ENCODE measurements around the gene MARCHF10. TPM values are rescaled to one million over a fixed set of nuclear protein-coding genes. Genes with fewer than 3 reads are reported as not detected.

Gene MARCHF10
- total RNA-seq, 2 donors from 2014 or later: under 0.01 TPM; not detected in 1

- intact Hi-C loops (cut with DNase I): no loop called here
- TF ChIP-seq CTCF (IDR thresholded peaks at IDR 0.05) (no peak), POLR2A (IDR thresholded peaks at IDR 0.05) (no peak)
- 64 to 73% methylated on average over 3 to 4 of the region's 4 CpGs for WGBS, 2 donors
- Histone ChIP-seq H3K27ac (no peak overlapping the region), H3K4me1 (no peaks in the 10 kb centered on the region), H3K36me3 (replicated peaks in 1 of 2; ENCODE audit: insufficient read depth in 1 of 2, low read depth in 2 of 2) (no peaks in the 10 kb centered on the region), H3K4me3 (no peak overlapping the region), H3K9me3 (no peaks in the 10 kb centered on the region), H3K27me3 (no peaks in the 10 kb centered on the region)
- DNase-seq: no peak
- no peak for ATAC-seq
These were observed 50.6 kb downstream of the MARCHF10 start for GRCh38 chr17:62757500-62757951.

- Histone ChIP-seq H3K4me1 (no peaks in the 10 kb centered on the region), H3K36me3 (replicated peaks in 1 of 2; ENCODE audit: insufficient read depth in 1 of 2, low read depth in 2 of 2) (no peaks in the 10 kb centered on the region), H3K4me3 (no peak overlapping the region), H3K27me3 (no peaks in the 10 kb centered on the region), H3K27ac (no peak overlapping the region), H3K9me3 (no peaks in the 10 kb centered on the region)
- TF ChIP-seq CTCF (IDR thresholded peaks at IDR 0.05): no peak
- no peak for DNase-seq
- intact Hi-C loops (cut with DNase I): no loop called here
- ATAC-seq: no peak
- WGBS, 2 donors: 98% methylated on average over 4 of the region's 4 CpGs
These were observed 51.9 kb downstream of the MARCHF10 start for GRCh38 chr17:62756198-62756597.

GRCh38 chr17:62755141-62755851 lies 52.8 kb downstream of the MARCHF10 start:
- ATAC-seq (no peak), DNase-seq (no peak)
- H3K27ac ChIP-seq: no peak overlapping the region
- TF ChIP-seq CTCF (IDR thresholded peaks at IDR 0.05) (no peak), POLR2A (IDR thresholded peaks at IDR 0.05) (no peak)
- no peaks in the 10 kb centered on the region for H3K9me3 ChIP-seq
- H3K36me3 ChIP-seq (replicated peaks in 1 of 2; ENCODE audit: insufficient read depth in 1 of 2, low read depth in 2 of 2): no peaks in the 10 kb centered on the region
- intact Hi-C loops (cut with DNase I): no loop called here
- 59 to 67% methylated on average over 8 to 10 of the region's 10 CpGs for WGBS, 2 donors
- no peak overlapping the region for H3K4me3 ChIP-seq
- no peaks in the 10 kb centered on the region for H3K4me1 ChIP-seq
- no peaks in the 10 kb centered on the region for H3K27me3 ChIP-seq

GRCh38 chr17:62754631-62755030 lies 53.5 kb downstream of the MARCHF10 start:
- H3K4me1 ChIP-seq: no peaks in the 10 kb centered on the region
- no peak for DNase-seq
- TF ChIP-seq POLR2A (IDR thresholded peaks at IDR 0.05) (no peak), CTCF (IDR thresholded peaks at IDR 0.05) (no peak)
- intact Hi-C loops (cut with DNase I): no loop called here
- ATAC-seq: no peak
- no peaks in the 10 kb centered on the region for H3K36me3 ChIP-seq (replicated peaks in 1 of 2; ENCODE audit: insufficient read depth in 1 of 2, low read depth in 2 of 2)
- H3K27me3 ChIP-seq: no peaks in the 10 kb centered on the region
- no peak overlapping the region for H3K27ac ChIP-seq
- H3K4me3 ChIP-seq: no peak overlapping the region
- H3K9me3 ChIP-seq: no peaks in the 10 kb centered on the region
- 75 to 81% methylated on average over 4 of the region's 4 CpGs for WGBS, 2 donors

GRCh38 chr17:62753562-62753961 lies 54.6 kb downstream of the MARCHF10 start:
- Histone ChIP-seq H3K36me3 (replicated peaks in 1 of 2; ENCODE audit: insufficient read depth in 1 of 2, low read depth in 2 of 2) (no peaks in the 10 kb centered on the region), H3K27ac (no peak overlapping the region)
- intact Hi-C loops (cut with DNase I): no loop called here

More at GRCh38 chr17:62753562-62753961, 54.6 kb downstream of the MARCHF10 start:
- Histone ChIP-seq H3K27me3 (no peaks in the 10 kb centered on the region), H3K4me3 (no peak overlapping the region), H3K9me3 (no peaks in the 10 kb centered on the region), H3K4me1 (no peaks in the 10 kb centered on the region)
- no peak for DNase-seq
- ATAC-seq: no peak
- 79 to 84% methylated on average over 7 of the region's 7 CpGs for WGBS, 2 donors
- TF ChIP-seq CTCF (IDR thresholded peaks at IDR 0.05): no peak
- no peak for TF ChIP-seq POLR2A (IDR thresholded peaks at IDR 0.05)
